Left renal pelvis (tissue), 4 donors: Measurements from ENCODE around the gene VEZT. TPM values are rescaled to one million over a fixed set of nuclear protein-coding genes. Genes with fewer than 3 reads are reported as not detected.
"Not testable (repeated sequence)": the region's sequence is repeated elsewhere in the genome, so short reads cannot be mapped to it uniquely, and the experiment has no call there.

Experiments
- DNase-seq, 4 donors: peaks; one replicate each; pipeline ENCODE4 v3.0.0-alpha.2; 2013; ENCODE audit warnings: low read depth in 4 of 4, low spot score in 3 of 4
- polyA plus RNA-seq, 4 donors: library from polyadenylated mRNA; unstranded; fragments of 120-200 nt; gene quantifications; one replicate each; pipeline ENCODE4 v1.2.1, GENCODE V29; 2013; ENCODE audit not compliant: insufficient read length in 4 of 4

Gene VEZT
- polyA plus RNA-seq, 4 donors = 69.3 to 96.6 (median 81.9) TPM

GRCh38 chr12:95220190-95220589, 2.6 kb downstream of the VEZT start:
- no peak for DNase-seq

- no peak for DNase-seq
These were observed 3.1 kb downstream of the VEZT start for GRCh38 chr12:95220726-95221125.

- DNase-seq = no peak
These were observed 6.9 kb downstream of the VEZT start for GRCh38 chr12:95224202-95225170.

- no peak for DNase-seq
These were observed 8.1 kb downstream of the VEZT start for GRCh38 chr12:95225645-95226212.

- no peak for DNase-seq
These were observed 10.3 kb downstream of the VEZT start for GRCh38 chr12:95227818-95228356.

GRCh38 chr12:95228617-95229016, 11.0 kb downstream of the VEZT start:
- no peak for DNase-seq

- DNase-seq = no peak
These were observed 12.0 kb downstream of the VEZT start for GRCh38 chr12:95229636-95230035.

GRCh38 chr12:95230313-95230712, 12.7 kb downstream of the VEZT start:
- DNase-seq = no peak

- DNase-seq = no peak
These were observed 13.6 kb downstream of the VEZT start for GRCh38 chr12:95231190-95231589.

GRCh38 chr12:95234187-95234586, 16.6 kb downstream of the VEZT start:
- not testable (repeated sequence) for DNase-seq

GRCh38 chr12:95235621-95236020, 18.0 kb downstream of the VEZT start:
- DNase-seq = not testable (repeated sequence)

- no peak for DNase-seq
These were observed 19.7 kb downstream of the VEZT start for GRCh38 chr12:95237315-95237714.

- no peak for DNase-seq
These were observed 20.5 kb downstream of the VEZT start for GRCh38 chr12:95238150-95238549.

GRCh38 chr12:95239216-95239615, 21.6 kb downstream of the VEZT start:
- DNase-seq = no peak

GRCh38 chr12:95239835-95240234, 22.2 kb downstream of the VEZT start:
- DNase-seq = not testable (repeated sequence)

GRCh38 chr12:95240556-95240955, 22.9 kb downstream of the VEZT start:
- no peak for DNase-seq

GRCh38 chr12:95241138-95241537, 23.5 kb downstream of the VEZT start:
- DNase-seq = not testable (repeated sequence)

- DNase-seq = no peak
These were observed 24.3 kb downstream of the VEZT start for GRCh38 chr12:95241761-95242506.

GRCh38 chr12:95243497-95244183, 26.0 kb downstream of the VEZT start:
- DNase-seq = no peak

GRCh38 chr12:95244350-95244749, 26.7 kb downstream of the VEZT start:
- DNase-seq = no peak
